Uterus (tissue), 4 donors: ENCODE data around the gene NUBP1. TPM values are rescaled to one million over a fixed set of nuclear protein-coding genes. Genes with fewer than 3 reads are reported as not detected.

Experiments used
- DNase-seq, 2 donors: peaks; one replicate each; pipeline ENCODE4 v3.0.0-alpha.2; 2019 to 2020
- H3K27ac ChIP-seq, 2 donors: fragments of 200-600 bp; sonication (generic); 1 replicate in 1 of 2; 2 replicates in 1 of 2; pipeline ENCODE4 v1.5.1; 2016 to 2018
- H3K27me3 ChIP-seq, 2 donors: fragments of 200-600 bp; sonication (generic); one replicate each; pipeline ENCODE4 v1.5.1; 2018 to 2019; ENCODE audit warnings: control low read depth in 1 of 2
- H3K36me3 ChIP-seq, 2 donors: fragments of 200-600 bp; sonication (generic); one replicate each; pipeline ENCODE4 v1.5.1; 2019; ENCODE audit warnings: control low read depth in 1 of 2
- H3K4me1 ChIP-seq, 2 donors: fragments of 200-600 bp; sonication (generic); one replicate each; pipeline ENCODE4 v1.5.1; 2018 to 2019; ENCODE audit warnings: control low read depth in 1 of 2
- H3K4me3 ChIP-seq, 2 donors: fragments of 200-600 bp; sonication (generic); 1 replicate in 1 of 2; 2 replicates in 1 of 2; pipeline ENCODE4 v1.5.1; 2018 to 2019; ENCODE audit warnings: mild to moderate bottlenecking in 1 of 2
- H3K9me3 ChIP-seq, 2 donors: fragments of 200-600 bp; sonication (generic); one replicate each; pipeline ENCODE4 v1.5.1; 2019; ENCODE audit warnings: control low read depth in 1 of 2
- POLR2A ChIP-seq, 2 donors: fragments of 450-650 bp; IDR thresholded peaks; one replicate each; pipeline ENCODE4 v1.6.1; 2016; ENCODE audit warnings: antibody characterized with exemption in 2 of 2, mild to moderate bottlenecking in 1 of 2, moderate library complexity in 1 of 2
- intact Hi-C: fragments of 100-400 bp; cut with DNase I; formaldehyde crosslinking; loops from one replicate; pipeline ENCODE4 v1.15.1; 2023; ENCODE audit warnings: low total_unique reads
- total RNA-seq, 4 donors: library from RNA; depleted of rRNA in 3 of 4; stranded (reverse); fragments of >200 nt in 3 of 4; gene quantifications; one replicate each; pipeline versions ENCODE4 v1.1.0 to v1.2.4, GENCODE V29; 2014 to 2023
- TF ChIP-seq, protein P1 (sequence below), 4 experiments: fragments of 200-600 bp in 2 of 4; fragments of 450-650 bp in 2 of 4; sonication (generic) in 2 of 4; IDR thresholded peaks; one replicate each; pipeline ENCODE4 v1.5.1; 2016 to 2019; ENCODE audit warnings: antibody characterized with exemption in 4 of 4, mild to moderate bottlenecking in 2 of 4, moderate library complexity in 1 of 4
- donor health status: DM: yes; HTN: yes; CAD: no.

NUBP1 gene
- total RNA-seq, 4 donors from 2014 or later, result 13.8 to 46.2 (median 26.7) TPM

DNA sequence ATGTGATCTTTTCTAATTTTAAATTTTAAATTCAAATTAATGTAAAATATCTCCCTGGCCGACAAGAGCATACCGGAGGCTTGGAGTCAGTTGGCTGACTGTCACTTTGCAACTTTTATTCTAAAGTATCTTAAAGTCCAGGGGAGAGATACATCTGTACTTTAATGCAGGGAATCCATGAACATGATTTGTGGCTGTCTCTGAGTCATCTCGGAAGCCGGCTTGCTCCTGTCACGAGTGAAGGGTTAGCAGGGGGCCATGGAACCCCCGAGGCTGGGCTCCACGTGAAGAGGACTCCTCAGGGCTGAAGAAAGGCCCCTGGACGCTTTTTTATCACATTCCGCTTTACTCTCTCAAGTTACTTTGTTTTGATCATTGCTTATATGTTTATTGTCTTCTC lies 61.7 kb downstream of the NUBP1 start:
- H3K27ac ChIP-seq, result no peak overlapping the region
- intact Hi-C loops, result no loop called here
- no peaks in the 10 kb centered on the region for H3K36me3 ChIP-seq
- no peaks in the 10 kb centered on the region for H3K4me1 ChIP-seq
- H3K9me3 ChIP-seq, result no peaks in the 10 kb centered on the region
- TF ChIP-seq, protein P1, sequence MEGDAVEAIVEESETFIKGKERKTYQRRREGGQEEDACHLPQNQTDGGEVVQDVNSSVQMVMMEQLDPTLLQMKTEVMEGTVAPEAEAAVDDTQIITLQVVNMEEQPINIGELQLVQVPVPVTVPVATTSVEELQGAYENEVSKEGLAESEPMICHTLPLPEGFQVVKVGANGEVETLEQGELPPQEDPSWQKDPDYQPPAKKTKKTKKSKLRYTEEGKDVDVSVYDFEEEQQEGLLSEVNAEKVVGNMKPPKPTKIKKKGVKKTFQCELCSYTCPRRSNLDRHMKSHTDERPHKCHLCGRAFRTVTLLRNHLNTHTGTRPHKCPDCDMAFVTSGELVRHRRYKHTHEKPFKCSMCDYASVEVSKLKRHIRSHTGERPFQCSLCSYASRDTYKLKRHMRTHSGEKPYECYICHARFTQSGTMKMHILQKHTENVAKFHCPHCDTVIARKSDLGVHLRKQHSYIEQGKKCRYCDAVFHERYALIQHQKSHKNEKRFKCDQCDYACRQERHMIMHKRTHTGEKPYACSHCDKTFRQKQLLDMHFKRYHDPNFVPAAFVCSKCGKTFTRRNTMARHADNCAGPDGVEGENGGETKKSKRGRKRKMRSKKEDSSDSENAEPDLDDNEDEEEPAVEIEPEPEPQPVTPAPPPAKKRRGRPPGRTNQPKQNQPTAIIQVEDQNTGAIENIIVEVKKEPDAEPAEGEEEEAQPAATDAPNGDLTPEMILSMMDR (IDR thresholded peaks at IDR 0.05), result no peak
- no peak for TF ChIP-seq POLR2A (IDR thresholded peaks at IDR 0.05)
- no peaks in the 10 kb centered on the region for H3K27me3 ChIP-seq
- H3K4me3 ChIP-seq, result no peak overlapping the region
- no peak for DNase-seq

DNA sequence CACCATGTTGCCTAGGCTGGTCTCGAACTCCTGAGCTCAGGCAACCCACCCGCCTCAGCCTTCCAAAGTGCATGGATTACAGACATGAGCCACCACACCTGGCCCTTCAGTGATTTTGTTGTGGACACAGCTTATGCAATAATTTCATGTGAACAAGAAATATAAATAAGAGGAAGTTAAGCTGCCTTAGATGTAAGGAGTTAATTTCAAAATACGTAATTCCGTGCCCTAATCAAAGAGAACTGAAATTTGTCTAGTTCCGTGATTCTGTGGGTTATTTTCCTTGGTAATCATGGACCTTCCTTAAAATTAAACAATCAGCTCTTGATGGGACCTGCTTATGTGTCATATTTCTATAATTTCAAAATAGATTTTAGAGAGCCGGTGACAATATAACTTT lies 63.1 kb downstream of the NUBP1 start:
- DNase-seq, result no peak
- Histone ChIP-seq H3K9me3 (no peaks in the 10 kb centered on the region), H3K27ac (no peak overlapping the region), H3K4me3 (no peak overlapping the region), H3K27me3 (no peaks in the 10 kb centered on the region), H3K36me3 (no peaks in the 10 kb centered on the region), H3K4me1 (no peaks in the 10 kb centered on the region)
- intact Hi-C loops, result no loop called here
- TF ChIP-seq, protein P1 (IDR thresholded peaks at IDR 0.05), result no peak
- TF ChIP-seq POLR2A (IDR thresholded peaks at IDR 0.05), result no peak

DNA sequence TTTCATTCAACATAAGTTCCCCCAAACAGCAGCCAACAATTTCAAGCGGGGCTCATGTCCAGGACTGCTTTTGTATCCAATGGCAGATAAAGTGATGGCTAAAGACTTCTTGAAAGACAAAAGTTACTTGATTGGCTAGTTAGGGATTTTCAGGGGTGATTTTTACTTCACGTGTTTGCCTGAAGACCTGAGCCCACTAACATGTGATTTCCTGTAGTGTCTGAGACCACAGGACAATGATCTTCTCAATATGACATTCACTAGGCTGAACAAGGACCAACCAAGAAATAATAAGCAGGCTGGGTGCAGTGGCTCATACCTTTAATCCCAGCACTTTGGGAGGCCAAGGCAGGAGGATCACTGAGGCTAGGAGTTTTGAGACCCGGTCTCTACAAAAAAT lies 64.6 kb downstream of the NUBP1 start:
- intact Hi-C loops, result no loop called here
- Histone ChIP-seq H3K27me3 (no peaks in the 10 kb centered on the region), H3K36me3 (no peaks in the 10 kb centered on the region), H3K9me3 (no peaks in the 10 kb centered on the region), H3K4me3 (no peak overlapping the region), H3K4me1 (no peaks in the 10 kb centered on the region), H3K27ac (no peak overlapping the region)
- DNase-seq, result no peak
- TF ChIP-seq, protein P1 (IDR thresholded peaks at IDR 0.05), result no peak
- no peak for TF ChIP-seq POLR2A (IDR thresholded peaks at IDR 0.05)

DNA sequence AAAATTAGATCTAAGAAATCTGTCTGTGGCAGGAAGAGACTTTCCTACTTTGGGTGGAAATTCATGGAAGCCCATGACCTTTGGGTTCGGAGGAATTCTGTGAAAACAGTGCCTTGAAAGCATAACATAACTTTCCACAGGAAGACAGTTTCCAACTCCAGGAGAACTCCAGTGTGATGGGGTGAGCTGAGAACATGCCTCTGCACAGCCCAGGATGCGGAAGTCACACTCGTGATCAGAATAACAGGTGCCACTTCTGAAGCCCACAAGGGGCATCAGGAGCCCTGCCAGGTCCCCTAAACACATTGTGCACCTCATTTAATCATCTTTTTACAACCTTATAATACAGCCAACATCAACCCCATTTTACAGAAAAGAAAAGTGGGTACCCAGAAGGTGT lies 65.2 kb downstream of the NUBP1 start:
- no peak for DNase-seq
- H3K27me3 ChIP-seq, result no peaks in the 10 kb centered on the region
- H3K4me3 ChIP-seq, result no peak overlapping the region
- no peaks in the 10 kb centered on the region for H3K36me3 ChIP-seq
- TF ChIP-seq, protein P1 (IDR thresholded peaks at IDR 0.05), result no peak
- TF ChIP-seq POLR2A (IDR thresholded peaks at IDR 0.05), result no peak
- H3K9me3 ChIP-seq, result no peaks in the 10 kb centered on the region
- H3K27ac ChIP-seq, result no peak overlapping the region
- H3K4me1 ChIP-seq, result no peaks in the 10 kb centered on the region
- intact Hi-C loops, result no loop called here

DNA sequence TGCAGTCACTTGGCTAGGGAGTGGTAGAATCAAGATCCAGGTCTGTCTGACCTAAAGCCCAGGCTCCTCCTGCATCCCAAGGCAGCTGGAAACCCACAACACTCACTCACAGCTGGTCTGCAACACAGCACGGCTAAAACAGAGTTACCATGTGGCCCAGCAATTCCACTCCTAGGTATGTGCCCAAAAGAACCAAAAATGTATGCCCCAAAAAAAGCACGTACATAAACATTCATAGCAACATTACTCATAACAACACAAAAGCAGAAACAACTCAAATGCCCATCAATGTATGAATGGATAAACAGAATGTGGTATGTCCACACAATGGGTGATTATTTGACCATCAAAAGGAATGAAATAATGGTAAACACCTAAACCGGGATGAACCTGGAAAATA lies 66.1 kb downstream of the NUBP1 start:
- Histone ChIP-seq H3K9me3 (no peaks in the 10 kb centered on the region), H3K27ac (no peak overlapping the region), H3K36me3 (no peaks in the 10 kb centered on the region), H3K4me3 (no peak overlapping the region), H3K27me3 (no peaks in the 10 kb centered on the region), H3K4me1 (no peaks in the 10 kb centered on the region)
- DNase-seq, result no peak
- TF ChIP-seq POLR2A (IDR thresholded peaks at IDR 0.05), result no peak
- TF ChIP-seq, protein P1 (IDR thresholded peaks at IDR 0.05), result no peak
- intact Hi-C loops, result no loop called here
